CD4-positive, CD25-positive, alpha-beta regulatory T cell (primary cell): ENCODE measurements around the gene PHACTR1. TPM values are rescaled to one million over a fixed set of nuclear protein-coding genes. Genes with fewer than 3 reads are reported as not detected.

Experiments used
- ATAC-seq, 2 donors: fragments of 150-1000 bp; cut with Tn5 transposase; one replicate each; pipeline ENCODE4 v1.10.0; 2021; ENCODE audit warnings: low read depth in 2 of 2, moderate number of reproducible peaks in 2 of 2, moderate library complexity in 1 of 2
- DNase-seq, 3 donors: peaks; one replicate each; pipeline versions ENCODE4 v3.0.0 to v3.0.0-alpha.2; 2012 to 2022; ENCODE audit warnings: mixed read lengths in 1 of 3
- H3K27ac ChIP-seq: one replicate; pipeline ENCODE4 v1.7.0; 2013; ENCODE audit warnings: mild to moderate bottlenecking, low read length; ENCODE audit not compliant: insufficient read depth, poor library complexity, severe bottlenecking
- H3K27me3 ChIP-seq: one replicate; pipeline ENCODE4 v1.7.0; 2013; ENCODE audit warnings: low read length; ENCODE audit not compliant: control insufficient read depth, insufficient read depth
- H3K36me3 ChIP-seq: one replicate; pipeline ENCODE4 v1.7.0; 2013; ENCODE audit warnings: mild to moderate bottlenecking, low read length, moderate library complexity; ENCODE audit not compliant: control insufficient read depth, insufficient read depth
- H3K4me1 ChIP-seq: 2 replicates; pipeline ENCODE4 v1.7.0; 2013; ENCODE audit warnings: mild to moderate bottlenecking, low read length; ENCODE audit not compliant: insufficient read depth, control insufficient read depth, poor library complexity, severe bottlenecking
- H3K4me3 ChIP-seq: one replicate; pipeline ENCODE4 v1.7.0; 2013; ENCODE audit warnings: low read depth, mild to moderate bottlenecking, low read length, moderate library complexity
- H3K9me3 ChIP-seq, 2 experiments: 1 replicate in 1 of 2; 2 replicates in 1 of 2; pipeline ENCODE4 v1.7.0; 2013; ENCODE audit warnings: low read length in 2 of 2, mild to moderate bottlenecking in 1 of 2, moderate library complexity in 1 of 2; ENCODE audit not compliant: control insufficient read depth in 2 of 2
- H3K27ac Mint-ChIP-seq, 3 donors: one replicate each; pipeline ENCODE4 v1.8.0; 2020 to 2022; ENCODE audit warnings: mild to moderate bottlenecking in 3 of 3, mixed read lengths in 3 of 3, moderate library complexity in 2 of 3
- H3K27me3 Mint-ChIP-seq: one replicate; pipeline ENCODE4 v1.8.0; 2022; ENCODE audit warnings: mild to moderate bottlenecking, mixed read lengths
- H3K36me3 Mint-ChIP-seq: one replicate; pipeline ENCODE4 v1.8.0; 2020; ENCODE audit warnings: mixed read lengths
- H3K4me1 Mint-ChIP-seq, 4 donors: one replicate each; pipeline ENCODE4 v1.8.0; 2020 to 2022; ENCODE audit warnings: mixed read lengths in 4 of 4, mild to moderate bottlenecking in 1 of 4
- H3K4me3 Mint-ChIP-seq, 4 donors: one replicate each; pipeline ENCODE4 v1.8.0; 2020 to 2022; ENCODE audit warnings: mild to moderate bottlenecking in 4 of 4, mixed read lengths in 4 of 4, moderate library complexity in 3 of 4
- H3K9me3 Mint-ChIP-seq, 7 donors: one replicate each; pipeline ENCODE4 v1.8.0; 2020 to 2022; ENCODE audit warnings: mixed read lengths in 7 of 7, mild to moderate bottlenecking in 3 of 7, moderate library complexity in 2 of 7
- polyA plus RNA-seq, 4 donors: library from polyadenylated mRNA; unstranded; fragments of 300-500 nt; fragmentation: Illumina TruSeq; gene quantifications; one replicate each; pipeline ENCODE4 v1.2.3, GENCODE V29; 2021
- total RNA-seq: library from RNA; stranded (reverse); gene quantifications from one replicate; pipeline ENCODE4 v1.2.3, GENCODE V29; 2022

Gene PHACTR1
- total and polyA plus RNA-seq, 5 donors from 2014 or later = 0.28 to 1.6 (median 0.38) TPM

- Mint-ChIP-seq H3K4me1 (peaks cover 0 to 8% (median 0%) of the 10 kb centered on the region in 4 donors), H3K4me3 (no peak overlapping the region)
These were observed 33.2 kb downstream of the PHACTR1 start for GRCh38 chr6:12749531-12750379.

GRCh38 chr6:12750416-12750815 is 33.8 kb downstream of the PHACTR1 start:
- Histone ChIP-seq H3K36me3 (no peaks in the 10 kb centered on the region), H3K4me1 (no peaks in the 10 kb centered on the region), H3K4me3 (no peak overlapping the region), H3K9me3 (no peaks in the 10 kb centered on the region), H3K27me3 (peaks cover 4% of the 10 kb centered on the region), H3K27ac (no peak overlapping the region)
- no peak for DNase-seq
- Mint-ChIP-seq H3K9me3 (peaks cover 0 to 11% (median 5%) of the 10 kb centered on the region in 7 donors), H3K27me3 (peaks cover 28% of the 10 kb centered on the region), H3K4me3 (no peak overlapping the region), H3K4me1 (peaks cover 0 to 8% (median 0%) of the 10 kb centered on the region in 4 donors), H3K27ac (no peak overlapping the region), H3K36me3 (no peaks in the 10 kb centered on the region)
- no peak for ATAC-seq

More at GRCh38 chr6:12749531-12750379, 33.2 kb downstream of the PHACTR1 start:
- ATAC-seq (no peak), DNase-seq (no peak)
- H3K9me3 Mint-ChIP-seq = peaks cover 0 to 14% (median 5%) of the 10 kb centered on the region in 7 donors
- no peak overlapping the region for H3K27ac Mint-ChIP-seq
- H3K27me3 Mint-ChIP-seq = peaks cover 28% of the 10 kb centered on the region
- H3K4me3 ChIP-seq = no peak overlapping the region
- no peak overlapping the region for H3K27ac ChIP-seq
- H3K36me3 ChIP-seq = no peaks in the 10 kb centered on the region
- H3K9me3 ChIP-seq = no peaks in the 10 kb centered on the region
- no peaks in the 10 kb centered on the region for H3K4me1 ChIP-seq
- no peaks in the 10 kb centered on the region for H3K36me3 Mint-ChIP-seq
- H3K27me3 ChIP-seq = peaks cover 4% of the 10 kb centered on the region

- Mint-ChIP-seq H3K27ac (no peak overlapping the region), H3K4me3 (no peak overlapping the region), H3K27me3 (peaks cover 26% of the 10 kb centered on the region), H3K36me3 (no peaks in the 10 kb centered on the region), H3K9me3 (peaks cover 0 to 7% (median 3%) of the 10 kb centered on the region in 7 donors), H3K4me1 (peaks cover 0 to 8% (median 0%) of the 10 kb centered on the region in 4 donors)
- Histone ChIP-seq H3K36me3 (no peaks in the 10 kb centered on the region), H3K9me3 (no peaks in the 10 kb centered on the region), H3K27ac (no peak overlapping the region), H3K4me3 (no peak overlapping the region), H3K4me1 (no peaks in the 10 kb centered on the region), H3K27me3 (peaks cover 4% of the 10 kb centered on the region)
- DNase-seq (peak in 2 of 3 donors; percentile 2 to 28), ATAC-seq (no peak)
These were observed 35.2 kb downstream of the PHACTR1 start for GRCh38 chr6:12751694-12752325.

- no peaks in the 10 kb centered on the region for H3K9me3 ChIP-seq
- no peaks in the 10 kb centered on the region for H3K36me3 ChIP-seq
- no peak overlapping the region for H3K4me3 ChIP-seq
- H3K4me1 ChIP-seq = no peaks in the 10 kb centered on the region
- Mint-ChIP-seq H3K27me3 (peaks cover 16% of the 10 kb centered on the region), H3K9me3 (peaks cover 0 to 7% (median 3%) of the 10 kb centered on the region in 7 donors), H3K4me3 (no peak overlapping the region), H3K4me1 (peaks cover 0 to 8% (median under 1%) of the 10 kb centered on the region in 4 donors), H3K36me3 (no peaks in the 10 kb centered on the region), H3K27ac (no peak overlapping the region)
- H3K27me3 ChIP-seq = peaks cover 7% of the 10 kb centered on the region
- ATAC-seq = no peak
- no peak for DNase-seq
- H3K27ac ChIP-seq = no peak overlapping the region
These were observed 36.5 kb downstream of the PHACTR1 start for GRCh38 chr6:12753036-12753435.

GRCh38 chr6:12760226-12760625 is 43.7 kb downstream of the PHACTR1 start:
- no peak overlapping the region for H3K27ac Mint-ChIP-seq
- ATAC-seq = no peak
- H3K9me3 Mint-ChIP-seq = peaks cover 0 to 4% (median 0%) of the 10 kb centered on the region in 7 donors
- Histone ChIP-seq H3K4me1 (no peaks in the 10 kb centered on the region), H3K36me3 (no peaks in the 10 kb centered on the region), H3K27me3 (peaks cover 2% of the 10 kb centered on the region), H3K9me3 (no peaks in the 10 kb centered on the region), H3K4me3 (no peak overlapping the region), H3K27ac (no peak overlapping the region)
- peaks cover 0 to 2% (median 0%) of the 10 kb centered on the region in 4 donors for H3K4me1 Mint-ChIP-seq
- no peak overlapping the region for H3K4me3 Mint-ChIP-seq
- peaks cover 5% of the 10 kb centered on the region for H3K27me3 Mint-ChIP-seq
- DNase-seq = no peak
- H3K36me3 Mint-ChIP-seq = no peaks in the 10 kb centered on the region

GRCh38 chr6:12760911-12761310 is 44.3 kb downstream of the PHACTR1 start:
- peaks cover 2% of the 10 kb centered on the region for H3K27me3 ChIP-seq
- ATAC-seq = no peak
- DNase-seq = no peak
- peaks cover 0 to 4% (median 0%) of the 10 kb centered on the region in 7 donors for H3K9me3 Mint-ChIP-seq
- peaks cover 0 to 2% (median 0%) of the 10 kb centered on the region in 4 donors for H3K4me1 Mint-ChIP-seq
- H3K4me3 ChIP-seq = no peak overlapping the region
- H3K27me3 Mint-ChIP-seq = peaks cover 5% of the 10 kb centered on the region
- no peaks in the 10 kb centered on the region for H3K4me1 ChIP-seq
- H3K27ac ChIP-seq = no peak overlapping the region
- H3K36me3 Mint-ChIP-seq = no peaks in the 10 kb centered on the region
- no peak overlapping the region for H3K4me3 Mint-ChIP-seq
- no peaks in the 10 kb centered on the region for H3K9me3 ChIP-seq
- H3K27ac Mint-ChIP-seq = no peak overlapping the region
- no peaks in the 10 kb centered on the region for H3K36me3 ChIP-seq

- no peak for ATAC-seq
- Histone ChIP-seq H3K36me3 (no peaks in the 10 kb centered on the region), H3K27ac (no peak overlapping the region), H3K4me3 (no peak overlapping the region), H3K4me1 (no peaks in the 10 kb centered on the region), H3K9me3 (no peaks in the 10 kb centered on the region), H3K27me3 (peaks cover 2% of the 10 kb centered on the region)
- no peak overlapping the region for H3K4me3 Mint-ChIP-seq
- H3K27me3 Mint-ChIP-seq = peaks cover 5% of the 10 kb centered on the region
- H3K4me1 Mint-ChIP-seq = peaks cover 0 to 2% (median 0%) of the 10 kb centered on the region in 4 donors
- H3K27ac Mint-ChIP-seq = no peak overlapping the region
- no peaks in the 10 kb centered on the region for H3K36me3 Mint-ChIP-seq
- no peak for DNase-seq
- H3K9me3 Mint-ChIP-seq = peaks cover 0 to 4% (median 0%) of the 10 kb centered on the region in 7 donors
These were observed 45.0 kb downstream of the PHACTR1 start for GRCh38 chr6:12761376-12762115.
